NOMO-1 treated with DMSO at 0.1 percent for 48 hours (cell line): ENCODE measurements around the gene SQSTM1.
"Not testable (repeated sequence)": the region's sequence is repeated elsewhere in the genome, so short reads cannot be mapped to it uniquely, and the experiment has no call there.

Source experiments
- DNase-seq: peaks from one replicate; lab custom pipeline; 2025; ENCODE audit not compliant: unreplicated experiment; lab: John Stamatoyannopoulos, UW

SQSTM1 gene

DNA sequence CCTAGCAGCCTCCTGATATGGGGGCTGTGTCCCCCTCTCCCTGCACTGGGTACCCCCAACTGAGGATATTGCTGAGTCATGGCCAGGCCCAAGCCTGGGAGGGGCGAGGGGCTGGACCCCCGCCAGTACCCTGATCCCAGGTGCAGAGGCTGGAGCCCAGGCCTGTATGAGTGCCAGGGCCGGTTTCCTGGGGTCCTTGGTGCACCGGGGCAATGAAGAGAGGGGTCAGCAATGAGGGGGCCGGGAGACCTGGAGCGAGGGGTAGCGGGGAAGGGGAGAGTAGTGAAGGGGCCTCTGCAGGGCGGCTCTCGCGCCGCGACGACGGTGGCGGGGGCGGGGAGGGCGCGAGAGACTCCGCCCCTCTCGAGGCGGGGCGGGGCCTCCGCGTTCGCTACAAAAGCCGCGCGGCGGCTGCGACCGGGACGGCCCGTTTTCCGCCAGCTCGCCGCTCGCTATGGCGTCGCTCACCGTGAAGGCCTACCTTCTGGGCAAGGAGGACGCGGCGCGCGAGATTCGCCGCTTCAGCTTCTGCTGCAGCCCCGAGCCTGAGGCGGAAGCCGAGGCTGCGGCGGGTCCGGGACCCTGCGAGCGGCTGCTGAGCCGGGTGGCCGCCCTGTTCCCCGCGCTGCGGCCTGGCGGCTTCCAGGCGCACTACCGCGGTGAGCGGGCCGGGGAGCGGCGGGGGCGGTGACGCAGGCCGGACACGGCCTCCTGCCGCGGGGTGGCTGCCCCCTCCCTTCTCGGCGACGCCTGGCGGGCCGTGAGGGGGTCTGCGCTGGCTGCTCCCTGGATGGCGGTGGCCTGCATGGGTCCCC is at the start of gene SQSTM1:
TSS of gene SQSTM1 (plus strand) at position 423 of the 815 bp plus-strand sequence. CDS start at position 455, 32 bp downstream.
- peak; percentile 62 for DNase-seq

GRCh38 chr5:179771311-179771895 is 49.3 kb upstream of the SQSTM1 start:
- peak; percentile 19 for DNase-seq

- peak; percentile 91 for DNase-seq
Observed at GRCh38 chr5:179772351-179772750, 48.4 kb upstream of the SQSTM1 start.

DNA sequence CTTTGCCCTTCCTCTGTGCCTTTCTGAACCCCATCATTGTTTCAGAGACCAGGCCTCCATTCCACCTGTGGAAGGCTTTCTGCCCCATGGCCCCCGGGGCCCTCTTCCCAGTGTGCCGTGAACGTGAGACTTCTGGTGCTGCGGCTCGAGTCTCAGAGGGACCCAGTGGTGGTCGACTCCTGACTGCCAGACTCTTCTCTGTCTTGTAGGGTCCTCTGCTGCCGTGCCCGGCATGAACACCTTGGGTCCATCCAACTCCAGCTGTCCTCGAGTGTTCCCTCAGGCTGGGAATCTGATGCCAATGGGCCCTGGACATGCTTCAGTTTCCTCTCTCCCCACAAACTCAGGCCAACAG is 47.0 kb upstream of the SQSTM1 start:
- DNase-seq = no peak

- DNase-seq = no peak
Observed at GRCh38 chr5:179774442-179774841, 46.3 kb upstream of the SQSTM1 start.

GRCh38 chr5:179776411-179776938 is 44.2 kb upstream of the SQSTM1 start:
- no peak for DNase-seq

DNA sequence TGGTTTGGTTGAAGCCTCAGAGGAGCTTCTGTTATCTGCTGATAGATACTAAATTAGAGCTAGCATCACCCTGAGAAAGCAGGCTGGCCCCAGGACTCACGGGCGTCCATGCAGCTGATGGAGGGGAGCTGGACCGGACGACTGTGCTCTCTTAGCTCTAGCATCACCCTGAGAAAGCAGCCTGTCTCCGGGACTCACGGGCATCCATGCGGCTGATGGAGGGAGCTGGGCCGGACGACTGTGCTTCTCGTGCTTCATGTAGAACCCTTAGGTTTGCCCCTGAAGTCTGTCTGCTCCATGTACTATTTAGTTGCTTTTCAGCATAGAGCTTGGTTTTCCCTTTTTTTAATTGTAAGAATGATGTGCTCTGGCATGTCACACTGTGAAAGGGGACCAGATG is 43.2 kb upstream of the SQSTM1 start:
- DNase-seq = no peak

DNA sequence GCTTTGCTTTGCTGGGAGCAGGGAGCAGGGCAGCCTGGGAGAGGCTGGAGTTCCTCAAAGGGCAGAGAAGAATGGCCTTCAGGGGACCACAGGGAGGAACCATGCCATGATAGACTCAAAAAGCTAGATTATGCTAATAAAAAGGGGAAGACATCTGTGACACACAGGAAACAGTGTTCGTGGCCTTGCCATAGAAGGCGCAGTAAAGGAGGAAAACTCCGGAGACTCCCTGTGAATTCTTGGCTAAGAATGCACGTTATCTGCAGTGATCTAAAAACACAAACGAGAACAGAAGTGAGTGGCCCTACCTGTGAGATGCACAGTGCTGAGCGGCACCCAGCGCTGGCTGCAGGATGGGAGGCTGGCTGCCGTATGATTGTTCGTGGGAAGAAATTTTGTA is 42.8 kb upstream of the SQSTM1 start:
- peak; percentile 29 for DNase-seq

DNA sequence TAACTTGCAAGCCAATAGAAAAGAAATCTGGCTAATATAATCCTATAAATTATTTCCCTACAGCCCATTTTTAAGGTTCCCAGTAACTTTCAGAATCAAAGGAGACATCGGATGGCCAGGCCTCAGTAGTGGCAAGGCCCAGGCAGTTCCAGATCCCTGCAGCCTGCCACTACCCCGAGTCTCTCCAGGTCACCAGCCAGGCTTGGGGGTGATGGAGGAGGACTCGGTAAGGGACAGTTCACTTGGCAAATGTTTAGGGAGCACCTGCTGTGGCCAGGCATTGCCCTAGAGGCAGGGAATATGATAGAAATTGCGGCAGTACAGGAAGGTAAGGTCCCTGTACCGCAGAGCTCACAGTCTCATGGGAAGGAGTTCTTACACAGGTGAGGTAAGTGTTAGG is 42.1 kb upstream of the SQSTM1 start:
- DNase-seq = no peak

- no peak for DNase-seq
Observed at GRCh38 chr5:179779826-179780225, 40.9 kb upstream of the SQSTM1 start.

- peak; percentile 85 for DNase-seq
Observed at GRCh38 chr5:179780362-179780761, 40.3 kb upstream of the SQSTM1 start.

DNA sequence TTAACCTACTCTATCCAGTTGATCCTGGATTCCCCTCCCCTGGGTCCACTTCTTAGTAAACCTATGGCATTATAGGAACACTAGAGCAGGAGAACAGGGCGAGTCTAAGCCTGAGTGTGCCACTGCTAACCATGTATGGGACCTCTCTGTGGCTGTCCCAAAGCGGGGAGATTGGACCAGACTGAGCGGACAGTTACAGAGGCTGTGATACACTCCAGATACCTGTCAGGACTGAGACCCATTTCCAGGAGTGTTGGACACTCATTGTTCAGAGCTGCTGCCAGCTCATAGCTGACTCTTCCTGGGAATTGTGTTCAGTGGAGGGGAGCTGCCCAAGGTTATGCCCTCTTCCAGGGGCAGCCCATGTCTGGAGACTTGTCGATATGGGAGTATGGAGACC is 38.9 kb upstream of the SQSTM1 start:
- no peak for DNase-seq

GRCh38 chr5:179783128-179783527 is 37.6 kb upstream of the SQSTM1 start:
- no peak for DNase-seq

DNA sequence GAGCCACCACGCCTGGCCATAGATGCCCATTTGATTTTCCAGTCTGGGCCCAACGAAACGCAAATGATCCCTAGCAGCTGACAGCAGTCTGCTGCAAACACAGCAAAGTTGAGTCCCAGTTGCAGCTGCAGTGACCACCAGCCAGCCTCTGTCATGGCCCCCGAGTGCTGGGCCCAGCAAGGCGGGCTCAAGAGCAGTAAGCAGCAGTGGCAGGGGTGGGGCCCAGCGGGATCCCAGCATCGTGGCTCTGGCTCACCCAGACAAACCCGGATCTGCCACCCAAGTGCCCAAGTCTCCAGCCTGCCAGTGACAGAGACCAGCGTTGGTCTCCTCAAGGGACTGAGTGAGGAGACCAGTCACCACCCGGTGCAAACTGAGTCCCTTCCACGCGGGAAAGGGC is 33.8 kb upstream of the SQSTM1 start:
- DNase-seq = no peak

- DNase-seq = no peak
Observed at GRCh38 chr5:179788193-179788854, 32.4 kb upstream of the SQSTM1 start.

- DNase-seq = not testable (repeated sequence)
Observed at GRCh38 chr5:179789278-179789677, 31.4 kb upstream of the SQSTM1 start.

- no peak for DNase-seq
Observed at GRCh38 chr5:179791881-179792611, 28.7 kb upstream of the SQSTM1 start.

GRCh38 chr5:179792612-179793467 is 27.9 kb upstream of the SQSTM1 start:
- peak; percentile 27 for DNase-seq

DNA sequence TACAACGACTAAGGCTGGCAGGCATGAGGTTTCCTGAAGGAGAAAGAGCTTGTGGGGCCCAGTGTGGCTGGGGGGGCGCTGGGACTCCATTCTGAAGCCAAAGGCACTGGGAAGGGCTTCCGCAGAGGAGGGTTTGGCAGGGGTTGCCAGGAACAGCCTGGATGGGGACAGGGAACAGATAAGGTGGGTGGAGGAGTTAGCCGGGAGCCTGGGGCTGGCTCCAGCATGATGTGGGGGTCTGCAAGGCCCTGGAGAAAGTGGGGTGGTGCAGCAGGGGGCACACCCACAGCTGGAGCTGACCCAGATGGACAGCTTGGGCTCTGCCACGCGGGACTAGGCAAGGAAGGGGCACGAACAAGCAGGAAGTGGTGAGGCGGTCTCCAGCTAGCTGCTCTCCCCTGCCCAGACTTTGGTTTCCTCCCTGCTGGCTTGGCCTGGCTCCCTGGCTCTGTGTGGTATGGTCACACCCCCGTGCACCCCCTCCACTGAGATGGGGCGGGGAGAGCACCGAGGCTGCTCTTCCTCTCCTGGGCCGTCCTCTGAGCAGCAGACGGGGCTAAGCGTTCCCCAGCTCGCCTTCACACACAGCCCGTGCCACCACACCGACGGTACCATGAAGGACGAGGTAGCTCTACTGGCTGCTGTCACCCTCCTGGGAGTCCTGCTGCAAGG is 27.1 kb upstream of the SQSTM1 start, which contains the start of gene LTC4S:
TSS of gene LTC4S (plus strand) at position 519 of the 672 bp plus-strand sequence. CDS start at position 614, 95 bp downstream.
- DNase-seq = peak; percentile 88

GRCh38 chr5:179794171-179794570 is 26.5 kb upstream of the SQSTM1 start:
- DNase-seq = no peak
